Measurements from ENCODE around the gene CYSLTR2.

GRCh38 chr13:48641404-48641803 lies 12.3 kb upstream of the CYSLTR2 start:
- TF ChIP-seq CTCF (conservative IDR thresholded peaks at IDR 0.05; ENCODE audit: low read length): no peak
- TF ChIP-seq EZH2phosphoT487 (IDR thresholded peaks at IDR 0.05; ENCODE audit: borderline replicate concordance, low read depth, low read length): no peak
